Cardiac fibroblast (primary cell): Measurements from ENCODE around the gene UBE2B.
A peak's percentile ranks its signal among the peaks of the same experiment; 100 is the strongest.
"Not testable (repeated sequence)": the region's sequence is repeated elsewhere in the genome, so short reads cannot be mapped to it uniquely, and the experiment has no call there.

Experiments
- DNase-seq, 2 donors: peaks; one replicate each; pipeline versions ENCODE4 v3.0.0 to v3.0.0-alpha.2; 2010; ENCODE audit warnings: low read depth in 2 of 2
- H3K4me3 ChIP-seq, 2 donors: replicated peaks in 1 of 2; 1 replicate in 1 of 2; 2 replicates in 1 of 2; pipeline ENCODE4 v1.5.1; 2011; ENCODE audit warnings: low read depth in 2 of 2, low read length in 2 of 2, mild to moderate bottlenecking in 2 of 2, moderate library complexity in 1 of 2
- CTCF ChIP-seq: IDR thresholded peaks from one replicate; pipeline ENCODE4 v1.5.1; 2011; ENCODE audit warnings: low read depth, mild to moderate bottlenecking, low read length, inconsistent platforms

UBE2B gene

GRCh38 chr5:134370871-134371833 is at the start of gene UBE2B:
TSS of gene UBE2B (plus strand) at chr5:134371569. CDS start at chr5:134371596, 27 bp downstream.
- DNase-seq, result peak; percentile 100
- no peak for TF ChIP-seq CTCF

GRCh38 chr5:134327327-134327726 is 44.0 kb upstream of the UBE2B start:
- DNase-seq, result no peak
- no peak for TF ChIP-seq CTCF
- H3K4me3 ChIP-seq, result no peak overlapping the region

More at GRCh38 chr5:134370871-134371833, at the start of gene UBE2B:
- peak within 1 kb of the TSS; percentile 96 to 99 for H3K4me3 ChIP-seq

GRCh38 chr5:134328619-134329018 is 42.8 kb upstream of the UBE2B start:
- peak; percentile 2 to 5 for DNase-seq
- no peak for TF ChIP-seq CTCF
- H3K4me3 ChIP-seq, result no peak overlapping the region

- DNase-seq, result not testable (repeated sequence)
Measured at GRCh38 chr5:134336833-134337232, 34.5 kb upstream of the UBE2B start.

GRCh38 chr5:134343500-134343899 is 27.9 kb upstream of the UBE2B start:
- DNase-seq, result peak in 1 of 2 donors; percentile 2
- not testable (repeated sequence) for H3K4me3 ChIP-seq

More at GRCh38 chr5:134336833-134337232, 34.5 kb upstream of the UBE2B start:
- not testable (repeated sequence) for H3K4me3 ChIP-seq

GRCh38 chr5:134345476-134345875 is 25.9 kb upstream of the UBE2B start:
- not testable (repeated sequence) for DNase-seq, H3K4me3 ChIP-seq

GRCh38 chr5:134345996-134346395 is 25.4 kb upstream of the UBE2B start:
- no peak overlapping the region for H3K4me3 ChIP-seq
- DNase-seq, result no peak
- no peak for TF ChIP-seq CTCF

GRCh38 chr5:134349463-134349862 is 21.9 kb upstream of the UBE2B start:
- no peak for DNase-seq
- no peak overlapping the region for H3K4me3 ChIP-seq
- no peak for TF ChIP-seq CTCF
